ENCODE measurements around the gene EGLN3.

Gene EGLN3

DNA sequence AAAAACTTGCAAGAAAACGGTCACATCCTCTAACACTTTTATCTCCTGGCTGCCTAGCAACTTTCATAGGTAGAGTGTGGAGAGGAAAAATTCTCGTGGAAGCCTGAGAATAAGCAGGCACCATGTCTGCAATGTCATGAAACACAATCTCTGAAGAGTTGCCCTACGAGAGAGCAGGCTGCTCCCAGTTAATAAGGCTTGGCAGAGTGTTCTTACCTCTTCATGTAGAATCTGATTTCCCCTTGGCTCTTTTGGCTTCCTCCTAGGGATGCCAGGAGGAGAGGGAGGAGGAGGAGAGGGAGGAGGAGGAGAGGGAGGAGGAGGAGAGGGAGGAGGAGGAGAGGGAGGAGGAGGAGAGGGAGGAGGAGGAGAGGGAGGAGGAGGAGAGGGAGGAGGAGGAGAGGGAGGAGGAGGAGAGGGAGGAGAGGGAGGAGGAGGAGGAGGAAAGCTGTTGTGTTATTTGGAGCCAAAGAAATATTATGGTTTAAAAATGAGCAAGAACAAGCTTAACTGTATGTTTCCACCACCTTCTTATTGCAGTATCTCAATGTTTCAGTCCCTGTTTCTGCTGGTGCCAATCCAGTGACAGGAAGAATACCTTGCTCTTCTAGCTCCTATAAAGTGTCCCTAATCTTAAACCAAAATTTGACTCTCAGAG lies 52.9 kb downstream of the EGLN3 start:
- no peaks in the 10 kb centered on the region for H3K36me3 ChIP-seq (ENCODE audit: control insufficient read depth in 2 of 2, insufficient read depth in 1 of 2, low read length in 2 of 2)
- no peak overlapping the region for H3K27ac ChIP-seq (ENCODE audit: extremely low read depth, low read depth, low read length)
- CTCF ChIA-PET, result interaction anchor here (0.6 kb wide), 1 partner anchor 49 kb away, joined by 3 read pairs; no protein-coding TSS in a partner anchor
- H3K4me1 ChIP-seq (ENCODE audit: control insufficient read depth, insufficient read depth, low read length), result no peaks in the 10 kb centered on the region
- no peak overlapping the region for H3K4me3 ChIP-seq (ENCODE audit: low read depth, low read length)
- H3K9me3 ChIP-seq (ENCODE audit: control insufficient read depth, insufficient read depth, low read depth, low read length), result no peaks in the 10 kb centered on the region
- POLR2A ChIA-PET, result no interaction called here
- peak; percentile 58 for TF ChIP-seq EGR2 (tag by site-specific recombination; IDR thresholded peaks at IDR 0.05; ENCODE audit: low read depth)
- no peak for TF ChIP-seq ZNF837 (tag by site-specific recombination; IDR thresholded peaks at IDR 0.05)
- no peak for TF ChIP-seq RBAK (tag by site-specific recombination; IDR thresholded peaks at IDR 0.05)
- no peak for TF ChIP-seq ZNF777 (tag by site-specific recombination; IDR thresholded peaks at IDR 0.05; ENCODE audit: borderline replicate concordance)
- no peak for TF ChIP-seq ZXDB (tag by site-specific recombination; IDR thresholded peaks at IDR 0.05)
- TF ChIP-seq ZNF398 (tag by site-specific recombination; IDR thresholded peaks at IDR 0.05), result 0 out of 2 replicates have a peak, but pooled peaks have one; percentile 35
- peak; percentile 24; the same call in 1 of the 2 replicates for TF ChIP-seq ZFHX2 (tag by site-specific recombination; conservative IDR thresholded peaks at IDR 0.05)
- TF ChIP-seq ZNF571 (tag by site-specific recombination; IDR thresholded peaks at IDR 0.05), result no peak
- TF ChIP-seq SCRT2 (tag by site-specific recombination; IDR thresholded peaks at IDR 0.05), result no peak

- no peak overlapping the region for H3K4me3 ChIP-seq (ENCODE audit: low read depth, low read length)
- H3K9me3 ChIP-seq (ENCODE audit: control insufficient read depth, insufficient read depth, low read depth, low read length), result no peaks in the 10 kb centered on the region
- TF ChIP-seq, protein P1, sequence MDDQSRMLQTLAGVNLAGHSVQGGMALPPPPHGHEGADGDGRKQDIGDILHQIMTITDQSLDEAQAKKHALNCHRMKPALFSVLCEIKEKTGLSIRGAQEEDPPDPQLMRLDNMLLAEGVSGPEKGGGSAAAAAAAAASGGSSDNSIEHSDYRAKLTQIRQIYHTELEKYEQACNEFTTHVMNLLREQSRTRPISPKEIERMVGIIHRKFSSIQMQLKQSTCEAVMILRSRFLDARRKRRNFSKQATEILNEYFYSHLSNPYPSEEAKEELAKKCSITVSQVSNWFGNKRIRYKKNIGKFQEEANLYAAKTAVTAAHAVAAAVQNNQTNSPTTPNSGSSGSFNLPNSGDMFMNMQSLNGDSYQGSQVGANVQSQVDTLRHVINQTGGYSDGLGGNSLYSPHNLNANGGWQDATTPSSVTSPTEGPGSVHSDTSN (CRISPR knock-in tag; IDR thresholded peaks at IDR 0.05), result no peak
- no peak for TF ChIP-seq ZNF366 (tag by site-specific recombination; conservative IDR thresholded peaks at IDR 0.05)
- TF ChIP-seq, protein P2, sequence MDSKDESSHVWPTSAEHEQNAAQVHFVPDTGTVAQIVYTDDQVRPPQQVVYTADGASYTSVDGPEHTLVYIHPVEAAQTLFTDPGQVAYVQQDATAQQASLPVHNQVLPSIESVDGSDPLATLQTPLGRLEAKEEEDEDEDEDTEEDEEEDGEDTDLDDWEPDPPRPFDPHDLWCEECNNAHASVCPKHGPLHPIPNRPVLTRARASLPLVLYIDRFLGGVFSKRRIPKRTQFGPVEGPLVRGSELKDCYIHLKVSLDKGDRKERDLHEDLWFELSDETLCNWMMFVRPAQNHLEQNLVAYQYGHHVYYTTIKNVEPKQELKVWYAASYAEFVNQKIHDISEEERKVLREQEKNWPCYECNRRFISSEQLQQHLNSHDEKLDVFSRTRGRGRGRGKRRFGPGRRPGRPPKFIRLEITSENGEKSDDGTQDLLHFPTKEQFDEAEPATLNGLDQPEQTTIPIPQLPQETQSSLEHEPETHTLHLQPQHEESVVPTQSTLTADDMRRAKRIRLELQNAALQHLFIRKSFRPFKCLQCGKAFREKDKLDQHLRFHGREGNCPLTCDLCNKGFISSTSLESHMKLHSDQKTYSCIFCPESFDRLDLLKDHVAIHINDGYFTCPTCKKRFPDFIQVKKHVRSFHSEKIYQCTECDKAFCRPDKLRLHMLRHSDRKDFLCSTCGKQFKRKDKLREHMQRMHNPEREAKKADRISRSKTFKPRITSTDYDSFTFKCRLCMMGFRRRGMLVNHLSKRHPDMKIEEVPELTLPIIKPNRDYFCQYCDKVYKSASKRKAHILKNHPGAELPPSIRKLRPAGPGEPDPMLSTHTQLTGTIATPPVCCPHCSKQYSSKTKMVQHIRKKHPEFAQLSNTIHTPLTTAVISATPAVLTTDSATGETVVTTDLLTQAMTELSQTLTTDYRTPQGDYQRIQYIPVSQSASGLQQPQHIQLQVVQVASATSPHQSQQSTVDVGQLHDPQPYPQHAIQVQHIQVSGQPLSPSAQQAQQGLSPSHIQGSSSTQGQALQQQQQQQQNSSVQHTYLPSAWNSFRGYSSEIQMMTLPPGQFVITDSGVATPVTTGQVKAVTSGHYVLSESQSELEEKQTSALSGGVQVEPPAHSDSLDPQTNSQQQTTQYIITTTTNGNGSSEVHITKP (tag by site-specific recombination; IDR thresholded peaks at IDR 0.05), result no peak
- no peak for TF ChIP-seq ZNF18 (tag by site-specific recombination; IDR thresholded peaks at IDR 0.05)
- TF ChIP-seq GLI2 (tag by site-specific recombination; IDR thresholded peaks at IDR 0.05; ENCODE audit: borderline replicate concordance, low read depth), result no peak
- no peak for TF ChIP-seq ZNF791 (tag by site-specific recombination; IDR thresholded peaks at IDR 0.05)
- H3K36me3 ChIP-seq (ENCODE audit: control insufficient read depth in 2 of 2, insufficient read depth in 1 of 2, low read length in 2 of 2), result no peaks in the 10 kb centered on the region
- ChIA-PET CTCF (no interaction called here), POLR2A (no interaction called here)
- no peak overlapping the region for H3K27ac ChIP-seq (ENCODE audit: extremely low read depth, low read depth, low read length)
- H3K4me1 ChIP-seq (ENCODE audit: control insufficient read depth, insufficient read depth, low read length), result no peaks in the 10 kb centered on the region
Observed at GRCh38 chr14:33897382-33897781, 53.5 kb downstream of the EGLN3 start.

Measured in HEK293 (cell line).